ENCODE data around the gene GARIN5B. TPM values are rescaled to one million over a fixed set of nuclear protein-coding genes. Genes with fewer than 3 reads are reported as not detected.
A peak's percentile ranks its signal among the peaks of the same experiment; 100 is the strongest.
"Not testable (repeated sequence)": the region's sequence is repeated elsewhere in the genome, so short reads cannot be mapped to it uniquely, and the experiment has no call there.

GARIN5B gene
- 1 to 10 TPM in 1 of 2 donors, not detected in 1; 1.5 TPM for total RNA-seq

GRCh38 chr19:55362990-55363716 is at the start of gene GARIN5B:
TSS of gene GARIN5B (minus strand) at chr19:55363260. CDS start at chr19:55363066, 194 bp downstream.
- WGBS, result 79% methylated on average over 23 of the region's 27 CpGs
- no peak within 1 kb of the TSS for H3K27ac ChIP-seq
- TF ChIP-seq CTCF (IDR thresholded peaks at IDR 0.05) (no peak), POLR2A (IDR thresholded peaks at IDR 0.05) (no peak), POLR2AphosphoS5 (IDR thresholded peaks at IDR 0.05) (no peak)
- no peaks in the 10 kb centered on the region for H3K9me3 ChIP-seq
- intact Hi-C loops (cut with DNase I), result no loop called here
- H3K4me1 ChIP-seq (replicated peaks), result no peaks in the 10 kb centered on the region
- H3K4me3 ChIP-seq, result no peak within 1 kb of the TSS
- no peak for DNase-seq (ENCODE audit: low spot score)
- no peaks in the 10 kb centered on the region for H3K36me3 ChIP-seq
- H3K27me3 ChIP-seq (replicated peaks; ENCODE audit: insufficient read depth), result no peaks in the 10 kb centered on the region

- Histone ChIP-seq H3K4me3 (no peak overlapping the region), H3K27me3 (replicated peaks; ENCODE audit: insufficient read depth) (no peaks in the 10 kb centered on the region), H3K4me1 (replicated peaks) (peaks cover 8% of the 10 kb centered on the region), H3K36me3 (no peaks in the 10 kb centered on the region), H3K27ac (no peak overlapping the region), H3K9me3 (no peaks in the 10 kb centered on the region)
- intact Hi-C loops (cut with DNase I), result no loop called here
- TF ChIP-seq POLR2A (IDR thresholded peaks at IDR 0.05) (no peak), POLR2AphosphoS5 (IDR thresholded peaks at IDR 0.05) (no peak), CTCF (IDR thresholded peaks at IDR 0.05) (no peak)
- WGBS, result 90% methylated on average over 2 of the region's 2 CpGs
- DNase-seq (ENCODE audit: low spot score), result no peak
These were observed 47.1 kb upstream of the GARIN5B start for GRCh38 chr19:55410168-55410567.

GRCh38 chr19:55409179-55409578 is 46.1 kb upstream of the GARIN5B start:
- DNase-seq (ENCODE audit: low spot score); H3K9me3 ChIP-seq; H3K4me3 ChIP-seq; H3K4me1 ChIP-seq (replicated peaks); H3K36me3 ChIP-seq; H3K27me3 ChIP-seq (replicated peaks; ENCODE audit: insufficient read depth); H3K27ac ChIP-seq: not testable (repeated sequence)
- intact Hi-C loops (cut with DNase I), result loop anchor here (5.0 kb wide), 1 partner anchor 292 kb away; the partner anchor contains the start of gene PPP1R12C
- 92% methylated on average over 8 of the region's 8 CpGs for WGBS

- peak overlapping the region; percentile 91 to 97 for H3K27ac ChIP-seq
- H3K36me3 ChIP-seq, result no peaks in the 10 kb centered on the region
- H3K4me1 ChIP-seq (replicated peaks), result peaks cover 8% of the 10 kb centered on the region
- TF ChIP-seq POLR2AphosphoS5 (IDR thresholded peaks at IDR 0.05) (no peak), POLR2A (IDR thresholded peaks at IDR 0.05) (no peak), CTCF (IDR thresholded peaks at IDR 0.05) (no peak)
- DNase-seq (ENCODE audit: low spot score), result no peak
- H3K27me3 ChIP-seq (replicated peaks; ENCODE audit: insufficient read depth), result no peaks in the 10 kb centered on the region
- intact Hi-C loops (cut with DNase I), result loop anchor here (5.0 kb wide), 1 partner anchor 291 kb away; the partner anchor contains the start of gene PPP1R12C
- no peaks in the 10 kb centered on the region for H3K9me3 ChIP-seq
- peak overlapping the region; percentile 89 to 95 for H3K4me3 ChIP-seq
- WGBS, result 67% methylated on average over 9 of the region's 9 CpGs
These were observed 45.4 kb upstream of the GARIN5B start for GRCh38 chr19:55408533-55408872.

GRCh38 chr19:55407800-55408532 is 44.9 kb upstream of the GARIN5B start:
- H3K4me1 ChIP-seq (replicated peaks), result peaks cover 8% of the 10 kb centered on the region
- under 1% methylated on average over 70 of the region's 72 CpGs for WGBS
- H3K36me3 ChIP-seq, result peaks cover 0 to 2% of the 10 kb centered on the region in 2 donors
- TF ChIP-seq POLR2AphosphoS5 (IDR thresholded peaks at IDR 0.05) (peak; percentile 94), POLR2A (IDR thresholded peaks at IDR 0.05) (no peak)
- peak; percentile 98 for DNase-seq (ENCODE audit: low spot score)
- H3K9me3 ChIP-seq, result no peaks in the 10 kb centered on the region
- no peaks in the 10 kb centered on the region for H3K27me3 ChIP-seq (replicated peaks; ENCODE audit: insufficient read depth)
- intact Hi-C loops (cut with DNase I), result loop anchor here (5.0 kb wide), 1 partner anchor 291 kb away; the partner anchor contains the start of gene PPP1R12C
- H3K27ac ChIP-seq, result peak overlapping the region; percentile 91 to 97
- H3K4me3 ChIP-seq, result peak overlapping the region; percentile 89 to 95

Measured in prostate gland (tissue), 2 donors.